ENCODE measurements around the gene HTD2. TPM values are rescaled to one million over a fixed set of nuclear protein-coding genes. Genes with fewer than 3 reads are reported as not detected.
A peak's percentile ranks its signal among the peaks of the same experiment; 100 is the strongest.
"Not testable (repeated sequence)": the region's sequence is repeated elsewhere in the genome, so short reads cannot be mapped to it uniquely, and the experiment has no call there.

HTD2 gene
- total RNA-seq: 1 to 10 TPM; 5.9 to 7.7 TPM
- long read RNA-seq, donor 1, partial matches to known transcripts: 0 of 4 reads
- long read RNA-seq, donor 1, other reads (novel, unspliced or antisense): 1 of 4 reads
- long read RNA-seq, donor 2, transcript HTD2-206 (5 exons, 1,378 nt): minor isoform, 14 of 37 reads
- long read RNA-seq, donor 2, transcript HTD2-201 (5 exons, 1,508 nt): major isoform, 23 of 37 reads
- long read RNA-seq, donor 2, partial matches to known transcripts: 0 of 37 reads
- long read RNA-seq, donor 2, other reads (novel, unspliced or antisense): 0 of 37 reads

DNA sequence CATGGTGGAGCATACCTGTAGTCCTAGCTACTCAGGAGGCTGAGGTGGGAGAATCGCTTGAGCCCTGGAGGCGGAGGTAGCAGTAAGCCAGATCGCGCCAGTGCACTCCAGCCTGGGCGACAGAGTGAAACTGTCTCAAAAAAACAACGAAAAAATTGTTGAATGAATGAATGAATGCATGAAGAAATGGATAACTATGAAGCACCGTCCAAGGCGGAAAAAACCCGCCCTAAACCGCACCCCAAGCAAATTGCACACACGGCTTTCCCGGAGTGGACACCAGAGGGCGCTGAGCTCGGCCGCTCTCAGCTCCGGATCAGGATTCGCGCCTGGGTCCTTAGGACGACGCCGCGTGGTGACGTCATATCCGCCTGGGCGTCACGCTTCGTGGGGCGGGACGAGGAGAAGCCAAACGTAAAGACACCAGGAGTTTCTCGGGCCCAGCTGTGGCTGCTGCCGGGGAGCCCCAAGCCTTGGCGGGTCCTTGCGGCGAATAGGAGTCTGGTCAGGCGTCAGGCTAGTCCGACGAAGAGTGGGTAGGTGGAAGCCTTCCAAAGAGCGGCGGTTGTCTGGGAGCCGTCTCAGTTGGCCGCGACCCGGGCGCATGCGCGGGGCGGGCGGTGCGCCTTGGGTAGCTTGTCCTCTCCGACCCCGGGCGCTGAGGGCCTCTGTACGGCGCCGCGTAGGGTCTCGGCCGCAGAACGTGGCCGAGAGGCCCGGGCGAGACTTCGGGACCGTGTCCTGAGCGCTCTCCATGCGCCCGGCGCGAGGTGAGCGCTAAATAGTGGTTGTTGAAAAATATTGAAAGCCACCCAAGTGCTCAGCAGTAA is at the start of gene HTD2, which contains the start of gene RPP14:
Gene HTD2 (plus strand): TSS at position 639 of the 830 bp plus-strand sequence. CDS start 11,094 bp downstream, outside the sequence.
Gene RPP14 (plus strand): TSS at position 364 of the 830 bp plus-strand sequence. CDS start 4,085 bp downstream, outside the sequence.
- peak; percentile 100 for DNase-seq (ENCODE audit: low spot score)
- intact Hi-C loops (cut with DNase I): no loop called here

DNA sequence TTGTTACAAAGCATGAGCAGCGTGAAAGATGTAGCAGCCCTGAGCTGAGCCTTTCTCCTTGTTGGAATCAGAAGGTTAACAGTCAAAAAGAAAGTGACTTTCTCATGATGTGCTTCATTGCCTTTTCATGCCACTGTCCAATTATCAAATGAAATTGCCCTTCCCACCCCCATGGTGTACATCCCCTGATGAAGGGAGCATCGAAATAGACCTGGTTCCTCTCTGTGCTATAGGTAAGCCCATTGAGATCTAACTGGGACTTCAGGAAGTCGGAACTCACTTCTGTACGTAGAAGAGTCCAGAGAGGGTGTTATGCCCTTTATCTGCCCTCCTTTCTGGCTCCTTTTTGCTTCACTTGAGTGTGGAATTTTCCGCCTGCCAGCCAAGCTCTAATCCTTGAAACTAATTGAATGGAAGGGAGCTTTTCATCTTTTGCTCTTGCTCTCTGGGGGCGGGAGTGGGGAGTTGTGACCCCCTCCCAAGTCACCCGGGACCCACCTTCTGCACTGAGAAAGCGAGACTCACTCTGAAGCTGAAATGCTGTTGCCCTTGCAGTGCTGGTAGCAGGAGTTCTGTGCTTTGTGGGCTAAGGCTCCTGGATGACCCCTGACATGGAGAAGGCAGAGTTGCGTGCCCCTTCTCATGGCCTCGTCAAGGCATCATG is 47.8 kb upstream of the HTD2 start:
- intact Hi-C loops (cut with DNase I): no loop called here
- DNase-seq (ENCODE audit: low spot score): no peak

- intact Hi-C loops (cut with DNase I): no loop called here
- DNase-seq (ENCODE audit: low spot score): no peak
Measured at GRCh38 chr3:58260261-58260731, 46.0 kb upstream of the HTD2 start.

- intact Hi-C loops (cut with DNase I): no loop called here
- no peak for DNase-seq (ENCODE audit: low spot score)
Measured at GRCh38 chr3:58260733-58261132, 45.6 kb upstream of the HTD2 start.

DNA sequence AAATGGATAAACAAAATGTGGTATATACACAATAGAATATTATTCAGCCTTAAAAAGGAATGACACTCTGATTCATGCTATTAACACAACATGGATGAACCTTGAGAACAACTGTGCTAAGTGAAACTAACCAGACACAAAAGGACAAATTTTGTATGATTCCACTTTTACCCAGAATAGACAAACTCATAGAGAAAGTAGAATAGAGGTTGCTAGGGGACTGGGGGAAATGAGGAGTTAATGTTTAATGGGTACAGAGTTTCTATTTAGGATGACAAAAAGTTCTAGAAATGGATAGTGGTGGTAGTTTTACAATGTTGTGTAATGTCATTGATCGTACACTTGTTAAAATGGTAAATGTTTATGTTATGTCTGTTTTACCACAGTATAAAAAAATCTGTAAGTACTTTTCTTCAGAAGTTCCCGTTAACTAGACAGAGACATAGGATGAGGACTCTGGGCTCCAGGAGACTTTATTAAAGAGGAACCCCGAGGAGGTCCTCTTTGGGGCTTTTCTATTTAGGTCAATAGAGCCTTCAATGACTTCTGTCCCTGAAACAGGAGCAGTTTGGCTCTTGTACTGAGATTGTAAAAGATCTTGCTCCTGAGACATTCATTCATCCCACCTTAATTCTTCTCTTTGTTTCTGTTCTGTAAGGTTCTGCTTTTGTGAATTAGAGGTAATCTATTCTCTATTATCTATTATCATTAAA is 44.2 kb upstream of the HTD2 start:
- intact Hi-C loops (cut with DNase I): no loop called here
- no peak for DNase-seq (ENCODE audit: low spot score)

GRCh38 chr3:58266577-58266976 is 39.7 kb upstream of the HTD2 start:
- DNase-seq (ENCODE audit: low spot score): no peak
- intact Hi-C loops (cut with DNase I): no loop called here

- intact Hi-C loops (cut with DNase I); DNase-seq (ENCODE audit: low spot score): not testable (repeated sequence)
Measured at GRCh38 chr3:58267543-58267942, 38.8 kb upstream of the HTD2 start.

GRCh38 chr3:58269356-58269755 is 37.0 kb upstream of the HTD2 start:
- intact Hi-C loops (cut with DNase I): no loop called here
- DNase-seq (ENCODE audit: low spot score): no peak

DNA sequence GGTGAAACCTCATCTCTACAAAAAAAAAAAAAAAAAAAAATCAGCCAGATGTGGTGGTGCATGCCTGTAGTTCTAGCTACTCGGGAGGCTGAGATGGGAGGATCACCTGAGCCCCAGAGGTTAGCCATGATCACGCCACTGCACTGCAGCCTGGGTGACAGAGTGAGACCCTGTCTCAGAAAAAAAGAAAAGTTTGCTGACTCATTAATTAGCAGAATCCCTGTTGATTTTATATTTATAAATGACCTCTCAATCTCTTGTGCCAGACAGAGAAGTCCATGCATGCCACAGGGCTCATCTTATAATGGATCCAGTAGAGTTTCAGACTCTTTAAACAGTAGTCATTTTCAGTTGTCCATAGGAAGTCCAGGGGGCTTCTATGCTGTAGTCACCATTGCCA is 35.8 kb upstream of the HTD2 start:
- intact Hi-C loops (cut with DNase I): no loop called here
- no peak for DNase-seq (ENCODE audit: low spot score)

DNA sequence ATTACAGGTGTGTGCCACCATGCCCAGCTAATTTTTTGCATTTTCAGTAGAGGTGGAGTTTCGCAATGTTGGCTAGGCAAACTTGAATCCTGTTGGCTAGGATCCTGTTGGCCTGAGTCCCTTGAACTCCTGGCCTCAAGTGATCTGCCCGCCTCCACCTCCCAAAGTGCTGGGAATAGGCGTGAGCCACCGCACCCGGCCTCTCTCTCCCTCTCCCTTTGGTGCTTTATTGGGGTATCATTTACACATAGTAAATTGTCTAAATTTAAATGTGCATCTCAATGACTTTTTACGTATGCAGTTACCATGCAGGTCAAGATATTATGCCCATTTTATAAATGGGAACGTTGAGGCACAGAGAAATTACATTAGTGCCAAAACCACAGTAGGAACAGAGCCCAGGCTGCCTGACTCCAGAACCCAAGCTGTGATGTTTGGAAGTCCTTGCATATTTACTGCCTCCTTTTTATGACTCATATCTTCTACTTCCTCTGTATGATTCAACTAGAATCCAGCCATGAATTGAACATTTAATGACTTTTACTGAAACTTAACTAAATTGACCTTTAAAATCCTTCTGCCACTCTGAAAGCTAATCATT is 34.3 kb upstream of the HTD2 start:
- intact Hi-C loops (cut with DNase I): loop anchor here in 1 of 2 donors (2.0 kb wide), 1 partner anchor 15 kb away; no protein-coding TSS in a partner anchor

DNA sequence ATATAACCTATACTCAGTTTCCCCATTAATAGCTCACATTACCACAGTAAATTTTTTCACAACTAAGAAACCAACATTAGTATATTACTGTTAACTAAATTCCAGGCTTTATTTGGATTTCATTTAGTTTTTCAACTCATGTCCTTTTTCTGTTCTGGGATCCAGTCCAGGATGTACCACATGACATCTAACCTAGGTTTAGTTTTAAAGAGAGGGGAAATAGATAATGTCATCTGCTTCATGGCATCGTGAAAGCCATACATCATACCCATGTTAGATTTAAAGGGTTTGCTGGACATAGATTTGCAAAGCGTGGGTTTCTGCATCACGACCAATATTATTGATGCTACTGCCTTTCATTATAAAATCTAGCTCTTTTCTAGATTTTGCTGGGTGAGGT is 33.4 kb upstream of the HTD2 start:
- DNase-seq (ENCODE audit: low spot score): no peak
- intact Hi-C loops (cut with DNase I): loop anchor here in 1 of 2 donors (2.0 kb wide), 1 partner anchor 14 kb away; no protein-coding TSS in a partner anchor

More for the DNA sequence above, 34.3 kb upstream of the HTD2 start:
- no peak for DNase-seq (ENCODE audit: low spot score)

- DNase-seq (ENCODE audit: low spot score): not testable (repeated sequence)
- intact Hi-C loops (cut with DNase I): loop anchor here in 1 of 2 donors (2.0 kb wide), 1 partner anchor 13 kb away; no protein-coding TSS in a partner anchor
Measured at GRCh38 chr3:58273362-58273761, 33.0 kb upstream of the HTD2 start.

- intact Hi-C loops (cut with DNase I): no loop called here
- DNase-seq (ENCODE audit: low spot score): no peak
Measured at GRCh38 chr3:58274027-58274614, 32.2 kb upstream of the HTD2 start.

GRCh38 chr3:58281069-58281468 is 25.3 kb upstream of the HTD2 start:
- intact Hi-C loops (cut with DNase I): no loop called here
- no peak for DNase-seq (ENCODE audit: low spot score)

GRCh38 chr3:58285334-58285733 is 21.0 kb upstream of the HTD2 start:
- DNase-seq (ENCODE audit: low spot score): no peak
- intact Hi-C loops (cut with DNase I): no loop called here

- intact Hi-C loops (cut with DNase I): loop anchor here in 1 of 2 donors (2.0 kb wide), 1 partner anchor 15 kb away; no protein-coding TSS in a partner anchor
- DNase-seq (ENCODE audit: low spot score): no peak
Measured at GRCh38 chr3:58287354-58287753, 19.0 kb upstream of the HTD2 start.

GRCh38 chr3:58288011-58288728 is 18.1 kb upstream of the HTD2 start:
- no peak for DNase-seq (ENCODE audit: low spot score)
- intact Hi-C loops (cut with DNase I): no loop called here

Measured in posterior vena cava (tissue), 2 donors.